Activated CD4-positive, alpha-beta T cell treated with anti-CD3 and anti-CD28 coated beads for 48 hours (primary cell): ENCODE data around the gene TNIK.

Experiments
- DNase-seq: peaks from one replicate; pipeline ENCODE4 v3.0.0-alpha.2; 2020

TNIK gene

GRCh38 chr3:171058058-171058457 lies 402.1 kb downstream of the TNIK start:
- no peak for DNase-seq

- no peak for DNase-seq
Measured at GRCh38 chr3:171057072-171057471, 403.1 kb downstream of the TNIK start.

GRCh38 chr3:171056528-171056927 lies 403.7 kb downstream of the TNIK start:
- DNase-seq, result no peak

- no peak for DNase-seq
Measured at GRCh38 chr3:171055336-171056178, 404.6 kb downstream of the TNIK start.

GRCh38 chr3:171054921-171055320 lies 405.3 kb downstream of the TNIK start:
- no peak for DNase-seq

- no peak for DNase-seq
Measured at GRCh38 chr3:171054231-171054630, 406.0 kb downstream of the TNIK start.

GRCh38 chr3:171049861-171050444 lies 410.3 kb downstream of the TNIK start:
- peak; percentile 61 for DNase-seq

- no peak for DNase-seq
Measured at GRCh38 chr3:171046760-171047159, 413.4 kb downstream of the TNIK start.

- DNase-seq, result no peak
Measured at GRCh38 chr3:171044835-171045793, 415.1 kb downstream of the TNIK start.

GRCh38 chr3:171044384-171044783 lies 415.8 kb downstream of the TNIK start:
- DNase-seq, result no peak

GRCh38 chr3:171039674-171040073 lies 420.5 kb downstream of the TNIK start:
- DNase-seq, result no peak

- no peak for DNase-seq
Measured at GRCh38 chr3:171038342-171038741, 421.9 kb downstream of the TNIK start.

GRCh38 chr3:171028779-171029232 lies 431.4 kb downstream of the TNIK start:
- DNase-seq, result no peak

- DNase-seq, result peak; percentile 72
Measured at GRCh38 chr3:171028025-171028778, 432.0 kb downstream of the TNIK start.

GRCh38 chr3:171026597-171027293 lies 433.5 kb downstream of the TNIK start, which contains the start of gene SLC2A2:
Gene SLC2A2, minus strand, starts transcription at chr3:171026720. Its CDS starts 50 bp downstream, at chr3:171026670.
- no peak for DNase-seq

- no peak for DNase-seq
Measured at GRCh38 chr3:171023566-171023965, 436.6 kb downstream of the TNIK start.

GRCh38 chr3:171021377-171021776 lies 438.8 kb downstream of the TNIK start:
- DNase-seq, result no peak

- DNase-seq, result peak; percentile 13
Measured at GRCh38 chr3:171018156-171018935, 441.9 kb downstream of the TNIK start.

- no peak for DNase-seq
Measured at GRCh38 chr3:171013822-171014748, 446.1 kb downstream of the TNIK start.

GRCh38 chr3:171011873-171012336 lies 448.3 kb downstream of the TNIK start:
- no peak for DNase-seq
